Activated T-cell treated with anti-CD3 and anti-CD28 coated beads, Interleukin-2, amount 50 U/mL, for 4 hours (primary cell): ENCODE data around the gene DENND6A. TPM values are rescaled to one million over a fixed set of nuclear protein-coding genes. Genes with fewer than 3 reads are reported as not detected.

Source experiments
- ATAC-seq, 2 donors: fragments of 200-7000 bp; cut with Tn5 transposase; one replicate each; pipeline ENCODE4 v1.10.0; 2021
- DNase-seq: peaks from one replicate; pipeline ENCODE4 v3.0.0-alpha.2; 2020
- H3K27me3 Mint-ChIP-seq: one replicate; pipeline ENCODE4 v1.8.0; 2021; ENCODE audit warnings: low read depth, mixed read lengths
- H3K36me3 Mint-ChIP-seq: one replicate; pipeline ENCODE4 v1.8.0; 2022; ENCODE audit warnings: mixed read lengths; ENCODE audit not compliant: insufficient read depth
- H3K4me1 Mint-ChIP-seq: one replicate; pipeline ENCODE4 v1.8.0; 2021; ENCODE audit warnings: low read depth, mixed read lengths
- H3K4me3 Mint-ChIP-seq: one replicate; pipeline ENCODE4 v1.8.0; 2021; ENCODE audit warnings: mild to moderate bottlenecking, moderate library complexity, mixed read lengths
- H3K9me3 Mint-ChIP-seq: one replicate; pipeline ENCODE4 v1.8.0; 2021; ENCODE audit warnings: mixed read lengths
- total RNA-seq, 3 donors: library from RNA; stranded (reverse); gene quantifications; one replicate each; pipeline ENCODE4 v1.2.1, GENCODE V29; 2021

The DENND6A gene
- total RNA-seq, 3 donors from 2014 or later = 9.4 to 12.0 (median 11.9) TPM

DNA sequence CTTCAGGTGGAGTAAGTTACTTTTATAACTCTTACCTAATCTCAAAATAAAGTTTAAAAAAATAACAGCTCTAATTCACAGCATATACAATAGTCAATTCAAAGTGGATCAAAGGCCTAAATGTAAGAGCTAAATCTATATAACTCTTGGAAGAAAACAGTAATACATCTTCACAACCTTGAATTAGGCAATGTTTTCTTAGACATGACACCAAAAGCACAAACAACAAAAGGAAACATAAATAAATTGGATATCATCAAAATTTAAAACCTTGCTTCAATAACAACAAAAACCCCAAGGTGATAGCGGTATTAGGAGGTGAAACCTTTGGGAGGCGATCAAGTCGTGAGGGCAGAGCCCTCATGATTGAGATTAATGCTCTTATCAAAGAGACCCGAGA is 12.8 kb downstream of the DENND6A start:
- peaks cover 62% of the 10 kb centered on the region for H3K4me1 Mint-ChIP-seq
- ATAC-seq (no peak), DNase-seq (no peak)
- no peaks in the 10 kb centered on the region for H3K9me3 Mint-ChIP-seq
- H3K27me3 Mint-ChIP-seq = no peaks in the 10 kb centered on the region
- H3K4me3 Mint-ChIP-seq = no peak overlapping the region
- H3K36me3 Mint-ChIP-seq = peaks cover 32% of the 10 kb centered on the region

DNA sequence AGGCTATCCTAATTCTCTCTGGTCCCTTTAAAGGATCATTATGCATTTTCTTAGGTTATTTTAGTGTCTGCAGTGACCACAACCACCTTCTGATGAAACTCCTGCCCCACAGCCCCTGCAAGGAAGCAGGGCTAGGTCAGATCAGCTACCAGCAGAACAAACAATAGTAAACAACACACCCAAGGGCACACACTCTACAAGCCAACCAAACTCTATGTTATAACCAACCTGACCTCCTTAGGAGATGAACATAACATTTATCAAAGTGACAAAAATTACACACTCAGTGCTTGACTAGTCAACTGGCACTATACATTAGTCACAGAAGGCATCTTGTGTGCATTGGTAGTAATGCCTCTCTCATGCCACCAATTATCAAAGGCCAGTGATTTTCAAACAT is 17.3 kb downstream of the DENND6A start:
- no peak overlapping the region for H3K4me3 Mint-ChIP-seq
- DNase-seq = no peak
- H3K4me1 Mint-ChIP-seq = peaks cover 54% of the 10 kb centered on the region
- no peak for ATAC-seq
- peaks cover 31% of the 10 kb centered on the region for H3K36me3 Mint-ChIP-seq
- H3K9me3 Mint-ChIP-seq = no peaks in the 10 kb centered on the region
- H3K27me3 Mint-ChIP-seq = no peaks in the 10 kb centered on the region

DNA sequence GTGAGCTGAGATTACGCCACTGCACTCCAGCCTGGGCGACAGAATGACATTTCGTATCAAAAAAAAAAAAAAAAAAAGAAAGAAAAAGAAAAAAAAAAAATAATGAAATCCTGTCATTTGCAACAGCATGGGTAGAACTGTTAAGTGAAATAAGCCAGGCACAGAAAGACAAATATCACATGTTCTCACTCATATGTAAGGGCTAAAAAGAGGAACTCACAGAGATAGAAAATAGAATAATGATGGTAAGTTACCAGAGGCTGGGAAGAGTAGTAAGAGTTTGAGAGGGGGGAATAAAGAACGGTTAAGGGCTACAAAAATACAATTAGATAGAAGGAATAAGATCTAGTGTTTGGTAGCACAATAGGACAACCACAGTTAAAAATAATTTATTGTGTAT is 19.7 kb downstream of the DENND6A start:
- H3K4me1 Mint-ChIP-seq = peaks cover 38% of the 10 kb centered on the region
- ATAC-seq (no peak), DNase-seq (no peak)
- no peak overlapping the region for H3K4me3 Mint-ChIP-seq
- no peaks in the 10 kb centered on the region for H3K27me3 Mint-ChIP-seq
- H3K36me3 Mint-ChIP-seq = peaks cover 20% of the 10 kb centered on the region
- no peaks in the 10 kb centered on the region for H3K9me3 Mint-ChIP-seq

DNA sequence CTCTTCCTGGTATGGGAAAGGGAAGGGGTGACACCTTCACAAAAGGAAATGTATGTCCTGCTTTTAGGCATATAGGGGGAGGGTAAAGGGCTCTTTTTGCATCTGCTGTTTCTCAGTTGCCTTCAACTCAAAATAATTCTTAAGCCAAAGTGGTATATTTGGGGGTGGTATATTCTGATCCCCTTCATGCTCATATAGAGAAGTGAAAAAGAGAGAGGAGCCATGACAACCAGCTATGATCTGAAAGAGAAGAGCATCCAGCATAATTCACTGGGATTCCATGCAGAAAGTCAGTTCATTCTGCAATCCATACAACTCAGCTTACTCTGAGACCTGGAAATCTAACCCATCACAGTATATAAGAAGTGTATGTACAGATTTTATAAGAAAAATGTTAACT is 22.3 kb downstream of the DENND6A start:
- peaks cover 13% of the 10 kb centered on the region for H3K36me3 Mint-ChIP-seq
- DNase-seq (no peak), ATAC-seq (no peak)
- H3K9me3 Mint-ChIP-seq = no peaks in the 10 kb centered on the region
- H3K4me1 Mint-ChIP-seq = peaks cover 25% of the 10 kb centered on the region
- no peak overlapping the region for H3K4me3 Mint-ChIP-seq
- no peaks in the 10 kb centered on the region for H3K27me3 Mint-ChIP-seq

DNA sequence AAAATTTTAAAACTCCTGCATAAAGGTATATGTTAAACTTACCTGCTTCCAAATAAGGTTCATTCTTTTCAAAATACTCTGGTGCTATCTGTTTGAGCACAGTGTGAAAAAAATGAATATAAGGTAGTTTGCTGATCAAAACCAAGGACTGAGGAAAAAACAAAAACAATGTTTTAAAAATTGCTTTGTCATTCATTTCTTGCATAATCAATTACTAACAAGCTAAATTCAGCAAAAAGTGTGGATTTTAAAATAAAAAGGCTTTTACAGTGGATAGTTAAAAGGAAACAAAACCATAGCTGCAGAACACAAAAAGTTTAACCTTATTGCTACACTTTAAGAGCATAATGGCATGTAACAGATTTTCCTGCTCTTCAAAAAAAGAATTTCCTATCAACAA is 31.5 kb downstream of the DENND6A start:
- ATAC-seq = no peak
- peaks cover 14% of the 10 kb centered on the region for H3K36me3 Mint-ChIP-seq

DNA sequence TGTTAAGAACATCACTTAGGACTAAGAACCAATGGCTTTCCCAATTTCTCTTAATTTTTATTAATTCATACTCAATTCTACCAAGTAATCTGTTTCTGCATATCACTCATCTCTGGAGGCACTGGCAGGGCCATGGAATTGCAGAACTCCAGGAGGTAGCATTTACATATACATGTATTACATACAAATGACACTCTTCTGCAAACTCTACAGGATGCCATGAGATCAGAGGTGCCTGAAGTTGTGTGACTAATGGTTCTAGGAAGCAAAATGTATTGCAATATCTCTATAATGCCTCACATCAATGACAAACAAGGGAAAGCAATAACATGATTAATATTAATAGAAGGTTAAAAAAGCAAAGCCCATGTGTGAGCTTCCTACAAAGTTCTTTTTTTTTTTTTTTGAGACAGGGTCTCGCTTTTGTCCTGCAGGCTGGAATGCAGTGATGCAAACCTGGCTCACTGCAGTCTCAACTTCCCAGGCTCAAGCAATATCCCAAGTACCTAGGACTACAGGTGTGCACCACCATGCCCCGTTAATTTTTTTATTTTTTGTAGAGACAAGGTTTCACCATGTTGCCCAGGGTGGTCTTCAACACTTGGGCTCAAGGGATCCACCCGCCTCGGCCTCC is 33.0 kb downstream of the DENND6A start:
- Mint-ChIP-seq H3K4me3 (no peak overlapping the region), H3K36me3 (peaks cover 19% of the 10 kb centered on the region), H3K27me3 (no peaks in the 10 kb centered on the region), H3K9me3 (no peaks in the 10 kb centered on the region), H3K4me1 (peaks cover 5% of the 10 kb centered on the region)
- DNase-seq (no peak), ATAC-seq (no peak)

More for the DNA sequence above, 31.5 kb downstream of the DENND6A start:
- Mint-ChIP-seq H3K9me3 (no peaks in the 10 kb centered on the region), H3K4me1 (peaks cover 3% of the 10 kb centered on the region), H3K27me3 (no peaks in the 10 kb centered on the region), H3K4me3 (no peak overlapping the region)
- DNase-seq = no peak

DNA sequence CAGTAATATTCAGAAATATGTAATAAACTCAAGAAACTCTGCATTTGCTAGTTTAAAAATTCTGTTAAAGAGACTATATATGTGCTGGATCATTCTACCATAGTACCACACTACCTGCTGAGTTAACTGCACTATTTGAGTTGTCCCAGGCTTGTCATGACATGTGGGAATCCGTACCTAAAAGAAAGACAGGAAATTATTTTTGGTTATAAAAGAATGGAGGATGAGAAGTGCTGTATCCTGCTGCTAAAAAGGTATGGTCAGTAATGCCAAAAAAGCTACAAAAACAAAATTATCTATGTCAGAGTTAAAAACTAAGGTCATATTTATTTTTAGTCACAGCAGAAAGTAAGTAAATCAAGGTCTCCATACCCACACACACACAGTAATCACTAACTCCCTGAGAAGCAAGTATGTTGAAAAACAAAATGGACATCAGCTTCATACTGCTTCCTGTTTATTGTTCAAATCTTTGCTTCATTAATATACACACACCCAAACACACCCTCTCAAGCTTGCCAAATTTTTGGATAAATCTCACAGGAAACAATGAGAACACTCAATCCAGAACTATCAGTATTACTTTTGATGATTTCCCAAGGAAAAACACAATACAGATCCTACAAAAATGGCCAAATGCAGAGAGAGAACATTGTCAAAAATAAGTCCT is 33.7 kb downstream of the DENND6A start:
- Mint-ChIP-seq H3K9me3 (no peaks in the 10 kb centered on the region), H3K4me1 (peaks cover 10% of the 10 kb centered on the region), H3K36me3 (peaks cover 18% of the 10 kb centered on the region), H3K27me3 (no peaks in the 10 kb centered on the region), H3K4me3 (no peak overlapping the region)
- DNase-seq (no peak), ATAC-seq (no peak)

DNA sequence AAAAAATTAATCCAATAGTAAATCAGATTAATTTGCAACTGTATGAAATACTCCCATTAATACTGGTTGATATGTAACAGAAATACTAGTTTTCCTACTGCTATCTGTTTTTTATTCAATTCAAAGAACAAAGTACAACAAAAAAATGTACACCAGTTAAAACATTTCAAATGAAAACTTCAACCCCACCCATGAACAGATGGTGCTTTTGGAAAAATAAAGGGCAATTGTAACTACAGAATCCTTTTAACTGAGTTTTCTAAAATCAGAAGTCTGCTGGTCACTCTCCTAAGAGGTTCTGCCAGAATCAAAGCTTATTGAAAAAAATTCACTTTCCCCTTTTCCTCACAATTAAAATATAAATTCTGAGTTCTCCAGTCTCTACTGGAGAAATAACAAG is 34.3 kb downstream of the DENND6A start:
- H3K4me1 Mint-ChIP-seq = peaks cover 10% of the 10 kb centered on the region
- no peak overlapping the region for H3K4me3 Mint-ChIP-seq
- ATAC-seq (no peak), DNase-seq (no peak)
- peaks cover 15% of the 10 kb centered on the region for H3K36me3 Mint-ChIP-seq
- no peaks in the 10 kb centered on the region for H3K27me3 Mint-ChIP-seq
- H3K9me3 Mint-ChIP-seq = no peaks in the 10 kb centered on the region

DNA sequence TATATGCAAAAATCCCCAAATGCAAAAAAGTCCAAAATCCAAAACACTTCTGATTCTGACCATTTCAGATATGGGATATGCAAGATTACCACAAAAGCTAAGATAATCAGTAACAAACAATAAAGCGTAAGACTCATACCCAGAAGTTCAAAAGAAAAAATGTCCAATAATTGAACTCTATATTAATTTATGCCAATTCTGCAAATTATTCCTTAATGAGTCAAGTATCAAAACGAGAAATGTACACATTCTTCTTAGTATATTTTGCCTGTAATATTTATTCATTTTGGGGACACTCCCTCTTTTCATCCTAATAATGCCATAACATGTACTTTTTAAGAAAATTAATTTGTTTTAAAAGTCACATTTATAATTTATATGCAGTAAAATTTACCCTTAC is 37.1 kb downstream of the DENND6A start:
- H3K4me1 Mint-ChIP-seq = peaks cover 10% of the 10 kb centered on the region
- H3K36me3 Mint-ChIP-seq = peaks cover 25% of the 10 kb centered on the region

DNA sequence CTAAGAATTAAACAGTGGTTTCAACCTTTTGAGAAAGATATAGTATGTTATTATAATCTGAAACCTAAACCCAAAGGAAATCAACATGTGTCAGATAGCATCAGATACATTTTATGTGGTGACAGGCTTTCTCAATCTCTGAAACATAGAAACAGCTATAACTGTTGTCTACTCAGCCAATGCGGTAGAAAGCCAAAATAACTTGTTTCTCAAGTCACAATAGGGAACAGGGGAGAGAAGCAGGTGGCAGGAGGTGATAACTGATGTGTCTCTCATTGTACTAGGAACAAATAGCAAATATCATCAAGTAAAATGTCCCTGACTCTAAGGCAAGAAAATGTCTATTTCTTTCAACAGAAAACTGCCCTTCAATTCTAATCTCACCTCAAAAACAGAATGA is 38.6 kb downstream of the DENND6A start:
- H3K27me3 Mint-ChIP-seq = no peaks in the 10 kb centered on the region
- ATAC-seq = no peak
- H3K9me3 Mint-ChIP-seq = peaks cover under 1% of the 10 kb centered on the region
- no peak overlapping the region for H3K4me3 Mint-ChIP-seq
- DNase-seq = no peak
- peaks cover 27% of the 10 kb centered on the region for H3K36me3 Mint-ChIP-seq
- peaks cover 8% of the 10 kb centered on the region for H3K4me1 Mint-ChIP-seq

More for the DNA sequence above, 37.1 kb downstream of the DENND6A start:
- no peak for ATAC-seq
- Mint-ChIP-seq H3K9me3 (no peaks in the 10 kb centered on the region), H3K27me3 (no peaks in the 10 kb centered on the region), H3K4me3 (no peak overlapping the region)
- no peak for DNase-seq

DNA sequence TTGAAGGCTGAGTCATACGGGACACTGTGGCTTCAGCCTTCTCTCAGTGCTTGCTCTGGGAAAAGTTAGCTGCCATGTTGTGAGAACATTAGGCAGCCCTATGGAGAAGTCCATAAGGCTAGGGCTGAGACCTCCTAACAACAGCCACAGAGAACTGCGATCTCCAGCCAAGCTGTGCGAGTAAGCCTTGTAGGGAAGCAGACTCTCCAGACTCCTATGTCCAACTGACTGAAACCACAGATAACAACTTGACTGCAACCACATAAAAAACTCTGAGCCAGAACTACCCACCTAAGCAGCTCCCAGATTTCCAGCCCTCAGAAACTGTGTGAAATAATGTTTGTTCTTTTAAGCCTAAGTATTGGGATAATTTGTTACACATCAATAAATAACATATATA is 40.7 kb downstream of the DENND6A start:
- DNase-seq = no peak
- Mint-ChIP-seq H3K36me3 (peaks cover 45% of the 10 kb centered on the region), H3K9me3 (peaks cover 11% of the 10 kb centered on the region), H3K4me1 (peaks cover 16% of the 10 kb centered on the region), H3K27me3 (no peaks in the 10 kb centered on the region), H3K4me3 (no peak overlapping the region)
- no peak for ATAC-seq

DNA sequence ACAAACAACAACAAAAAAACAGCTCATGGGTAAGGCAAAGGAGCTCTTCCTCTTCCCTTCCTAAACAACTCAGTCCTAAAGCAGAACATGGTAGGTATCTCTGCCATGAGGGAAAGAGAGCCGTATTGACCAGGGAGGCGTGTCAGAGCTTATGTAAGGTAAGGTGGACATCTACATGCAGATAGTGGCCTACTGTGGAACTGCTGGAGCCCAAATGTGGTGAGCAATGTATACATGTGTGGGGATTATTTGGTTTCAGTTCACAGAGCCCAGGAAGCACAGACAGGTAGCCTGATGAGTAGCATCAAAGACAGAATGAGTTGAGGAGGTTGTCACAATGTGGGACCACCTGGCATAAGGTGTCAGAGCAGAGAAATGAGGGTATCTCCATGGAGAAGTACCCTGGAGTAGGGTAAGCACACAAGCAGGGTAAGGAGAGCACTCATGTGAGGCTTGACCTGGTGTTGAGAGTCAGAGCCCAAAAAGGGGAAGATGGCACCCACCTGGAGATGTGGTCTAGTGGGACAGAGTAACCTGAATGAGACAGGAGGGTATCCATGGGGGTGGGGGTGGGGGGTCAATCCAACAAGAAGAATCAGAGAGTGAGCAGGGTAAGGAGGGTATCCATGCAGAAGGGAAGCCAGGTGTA is 45.5 kb downstream of the DENND6A start:
- DNase-seq (no peak), ATAC-seq (no peak)
- H3K4me3 Mint-ChIP-seq = no peak overlapping the region
- peaks cover 39% of the 10 kb centered on the region for H3K36me3 Mint-ChIP-seq
- peaks cover 11% of the 10 kb centered on the region for H3K9me3 Mint-ChIP-seq
- H3K4me1 Mint-ChIP-seq = peaks cover 14% of the 10 kb centered on the region
- H3K27me3 Mint-ChIP-seq = no peaks in the 10 kb centered on the region

DNA sequence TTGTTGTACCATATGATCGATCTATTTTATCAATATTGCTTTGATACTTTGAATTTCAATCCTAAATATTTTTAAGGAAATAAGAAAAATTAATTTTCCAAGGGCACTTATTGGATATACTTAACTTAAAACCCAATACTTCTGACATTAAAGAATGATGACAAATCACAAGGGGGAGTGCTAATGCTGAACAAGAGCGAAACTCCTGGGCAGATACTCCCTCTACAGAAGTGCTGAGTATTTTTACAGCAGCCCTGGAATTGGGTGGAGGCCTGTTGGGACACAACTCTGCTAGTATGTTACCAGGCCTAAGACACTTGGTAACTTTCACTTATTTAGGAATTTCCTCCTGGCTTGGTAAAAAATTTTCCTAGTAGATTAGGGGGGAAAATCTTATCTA is 46.2 kb downstream of the DENND6A start:
- ATAC-seq = no peak
- Mint-ChIP-seq H3K4me3 (no peak overlapping the region), H3K36me3 (peaks cover 40% of the 10 kb centered on the region), H3K27me3 (no peaks in the 10 kb centered on the region), H3K4me1 (peaks cover 14% of the 10 kb centered on the region), H3K9me3 (peaks cover 11% of the 10 kb centered on the region)
- DNase-seq = no peak

DNA sequence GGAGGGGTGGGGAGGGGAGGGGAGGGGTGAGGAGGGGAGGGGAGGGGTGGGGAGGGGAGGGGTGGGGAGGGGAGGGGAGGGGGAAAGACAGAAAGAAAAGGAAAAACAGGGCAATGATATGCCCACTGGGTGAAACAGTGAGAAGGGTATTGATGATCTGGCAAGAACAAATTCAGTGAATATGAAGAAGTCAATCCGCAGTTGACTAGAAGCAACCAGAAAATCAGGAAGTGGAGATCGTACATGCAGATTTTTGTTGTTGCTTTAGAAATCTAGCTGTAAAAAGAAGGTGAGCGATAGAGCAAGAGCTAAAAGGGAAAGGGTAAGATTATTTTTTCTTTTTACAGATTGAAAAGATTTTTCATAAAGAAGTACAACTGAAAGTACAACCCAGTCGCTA is 48.1 kb downstream of the DENND6A start:
- DNase-seq (no peak), ATAC-seq (no peak)
- peaks cover 11% of the 10 kb centered on the region for H3K9me3 Mint-ChIP-seq
- H3K4me3 Mint-ChIP-seq = no peak overlapping the region
- peaks cover 36% of the 10 kb centered on the region for H3K36me3 Mint-ChIP-seq
- no peaks in the 10 kb centered on the region for H3K27me3 Mint-ChIP-seq
- peaks cover 14% of the 10 kb centered on the region for H3K4me1 Mint-ChIP-seq

DNA sequence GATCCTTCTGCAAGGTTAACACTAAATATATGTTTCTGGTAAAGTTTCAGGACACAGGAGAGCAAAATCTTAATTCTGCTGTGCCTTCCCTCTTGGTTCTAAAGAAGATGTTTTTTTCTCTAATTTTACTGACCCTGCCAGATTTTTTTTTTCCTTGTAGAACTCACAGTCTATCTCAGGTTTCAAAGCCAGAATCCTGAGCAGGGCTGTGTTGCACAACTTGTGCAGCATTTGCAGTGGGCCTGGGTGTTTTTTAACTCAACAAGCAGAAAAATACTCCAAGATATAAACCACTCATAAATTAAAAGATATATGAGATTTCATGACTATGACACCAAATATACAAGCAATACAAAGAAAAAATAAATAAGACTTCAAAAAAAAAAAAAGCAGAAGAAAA is 55.5 kb downstream of the DENND6A start:
- H3K27me3 Mint-ChIP-seq = no peaks in the 10 kb centered on the region
- H3K36me3 Mint-ChIP-seq = peaks cover 37% of the 10 kb centered on the region
- no peak for ATAC-seq
- H3K9me3 Mint-ChIP-seq = no peaks in the 10 kb centered on the region
- peaks cover 3% of the 10 kb centered on the region for H3K4me1 Mint-ChIP-seq
- no peak for DNase-seq
- no peak overlapping the region for H3K4me3 Mint-ChIP-seq
